Peyer's patch (tissue), 4 donors: Measurements from ENCODE around the gene KLC1. TPM values are rescaled to one million over a fixed set of nuclear protein-coding genes. Genes with fewer than 3 reads are reported as not detected.
A peak's percentile ranks its signal among the peaks of the same experiment; 100 is the strongest.

Experiments used
- DNase-seq, 3 donors: peaks; one replicate each; pipeline ENCODE4 v3.0.0-alpha.2; 2017 to 2019
- H3K27ac ChIP-seq, 4 donors: fragments of 200-600 bp; sonication (generic); one replicate each; pipeline ENCODE4 v1.5.1; 2016 to 2019
- H3K27me3 ChIP-seq, 2 donors: fragments of 200-600 bp; sonication (generic); one replicate each; pipeline ENCODE4 v1.5.1; 2019
- H3K36me3 ChIP-seq, 3 donors: fragments of 200-600 bp; sonication (generic); one replicate each; pipeline ENCODE4 v1.5.1; 2016 to 2019
- H3K4me1 ChIP-seq, 4 donors: fragments of 200-600 bp; sonication (generic); one replicate each; pipeline ENCODE4 v1.5.1; 2016 to 2019
- H3K4me3 ChIP-seq, 4 donors: fragments of 200-600 bp; sonication (generic); 1 replicate in 3 of 4; 2 replicates in 1 of 4; pipeline ENCODE4 v1.5.1; 2016 to 2019; ENCODE audit warnings: mild to moderate bottlenecking in 1 of 4
- H3K9me3 ChIP-seq, 4 donors: fragments of 200-600 bp; sonication (generic); one replicate each; pipeline ENCODE4 v1.5.1; 2016 to 2019; ENCODE audit warnings: mild to moderate bottlenecking in 1 of 4
- POLR2A ChIP-seq, 2 donors: fragments of 450-650 bp; IDR thresholded peaks; one replicate each; pipeline ENCODE4 v1.5.1; 2017; ENCODE audit warnings: antibody characterized with exemption in 2 of 2, mild to moderate bottlenecking in 2 of 2, moderate library complexity in 2 of 2
- total RNA-seq, 4 donors: library from RNA; depleted of rRNA; stranded (reverse); fragments of >200 nt; gene quantifications; one replicate each; pipeline ENCODE4 v1.1.0, GENCODE V29; 2016
- TF ChIP-seq, protein P1 (sequence below), 6 experiments: fragments of 450-650 bp in 4 of 6; fragments of 200-600 bp in 2 of 6; sonication (generic) in 1 of 6; IDR thresholded peaks; one replicate each; pipeline ENCODE4 v1.5.1; 2017 to 2019; ENCODE audit warnings: antibody characterized with exemption in 6 of 6, mild to moderate bottlenecking in 3 of 6, moderate library complexity in 1 of 6

Gene KLC1
- total RNA-seq, 4 donors from 2014 or later = 125 to 361 (median 270) TPM

- peaks cover 0 to 83% (median 0%) of the 10 kb centered on the region in 3 donors for H3K36me3 ChIP-seq
- DNase-seq = no peak
- H3K4me1 ChIP-seq = peaks cover 0 to 33% (median 9%) of the 10 kb centered on the region in 4 donors
- H3K27ac ChIP-seq = peak overlapping the region in 2 of 4 donors; percentile 47 to 48
- H3K4me3 ChIP-seq = no peak overlapping the region
- H3K27me3 ChIP-seq = no peaks in the 10 kb centered on the region
- TF ChIP-seq, protein P1, sequence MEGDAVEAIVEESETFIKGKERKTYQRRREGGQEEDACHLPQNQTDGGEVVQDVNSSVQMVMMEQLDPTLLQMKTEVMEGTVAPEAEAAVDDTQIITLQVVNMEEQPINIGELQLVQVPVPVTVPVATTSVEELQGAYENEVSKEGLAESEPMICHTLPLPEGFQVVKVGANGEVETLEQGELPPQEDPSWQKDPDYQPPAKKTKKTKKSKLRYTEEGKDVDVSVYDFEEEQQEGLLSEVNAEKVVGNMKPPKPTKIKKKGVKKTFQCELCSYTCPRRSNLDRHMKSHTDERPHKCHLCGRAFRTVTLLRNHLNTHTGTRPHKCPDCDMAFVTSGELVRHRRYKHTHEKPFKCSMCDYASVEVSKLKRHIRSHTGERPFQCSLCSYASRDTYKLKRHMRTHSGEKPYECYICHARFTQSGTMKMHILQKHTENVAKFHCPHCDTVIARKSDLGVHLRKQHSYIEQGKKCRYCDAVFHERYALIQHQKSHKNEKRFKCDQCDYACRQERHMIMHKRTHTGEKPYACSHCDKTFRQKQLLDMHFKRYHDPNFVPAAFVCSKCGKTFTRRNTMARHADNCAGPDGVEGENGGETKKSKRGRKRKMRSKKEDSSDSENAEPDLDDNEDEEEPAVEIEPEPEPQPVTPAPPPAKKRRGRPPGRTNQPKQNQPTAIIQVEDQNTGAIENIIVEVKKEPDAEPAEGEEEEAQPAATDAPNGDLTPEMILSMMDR (IDR thresholded peaks at IDR 0.05) = no peak
- TF ChIP-seq POLR2A (IDR thresholded peaks at IDR 0.05) = no peak
- H3K9me3 ChIP-seq = no peaks in the 10 kb centered on the region
Observed at GRCh38 chr14:103699261-103699661, 70.2 kb downstream of the KLC1 start.

DNA sequence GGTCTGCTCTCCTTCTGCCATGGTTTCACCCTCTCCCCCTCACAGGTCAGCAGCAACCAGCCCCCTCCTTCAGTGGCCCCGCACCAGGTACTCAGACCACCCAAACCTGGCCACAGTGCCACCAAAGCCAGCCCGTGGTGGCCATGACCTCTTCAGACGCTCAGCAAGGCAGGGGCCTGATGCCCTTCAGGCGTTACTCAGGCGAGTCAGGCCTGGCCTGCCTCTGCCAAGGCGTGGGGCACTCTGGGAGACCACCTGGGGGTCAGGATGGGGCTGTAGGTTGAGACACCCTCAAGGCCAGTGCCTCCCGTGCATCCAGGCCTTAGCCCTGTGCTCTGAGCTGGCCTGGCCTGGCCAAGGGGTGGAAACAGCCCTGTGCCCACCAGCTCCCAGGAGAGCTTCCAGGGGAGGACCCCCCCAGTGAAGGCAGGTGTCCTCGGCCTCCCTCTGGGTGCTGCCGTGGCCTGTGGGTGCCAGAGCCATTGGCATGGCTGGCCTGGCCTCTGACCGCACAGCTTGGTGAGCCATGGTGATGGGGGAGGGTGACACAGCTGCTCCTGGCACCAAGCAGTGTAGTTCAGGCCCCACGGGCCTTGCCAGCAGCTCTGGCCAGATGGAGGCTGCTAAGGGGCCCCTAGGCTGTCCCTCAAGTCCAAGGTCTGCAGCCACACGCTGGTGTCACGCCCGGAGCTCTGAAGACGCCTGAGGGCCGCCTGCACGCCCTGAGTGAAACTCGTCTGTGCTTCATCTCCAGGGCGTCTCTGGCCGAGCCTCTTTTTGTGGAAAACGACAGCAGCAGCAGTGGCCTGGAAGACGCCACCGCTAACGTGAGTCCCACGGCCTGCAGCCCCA lies 71.1 kb downstream of the KLC1 start:
- TF ChIP-seq POLR2A (IDR thresholded peaks at IDR 0.05) = no peak
- TF ChIP-seq, protein P1 (IDR thresholded peaks at IDR 0.05) = no peak
- no peak overlapping the region for H3K27ac ChIP-seq
- no peak overlapping the region for H3K4me3 ChIP-seq
- peaks cover 0 to 33% (median 9%) of the 10 kb centered on the region in 4 donors for H3K4me1 ChIP-seq
- no peaks in the 10 kb centered on the region for H3K27me3 ChIP-seq
- DNase-seq = peak in 1 of 3 donors; percentile 47
- no peaks in the 10 kb centered on the region for H3K9me3 ChIP-seq
- peaks cover 0 to 77% (median 0%) of the 10 kb centered on the region in 3 donors for H3K36me3 ChIP-seq

- H3K9me3 ChIP-seq = no peaks in the 10 kb centered on the region
- DNase-seq = peak in 1 of 3 donors; percentile 46
- H3K4me3 ChIP-seq = no peak overlapping the region
- H3K27ac ChIP-seq = no peak overlapping the region
- H3K36me3 ChIP-seq = peaks cover 0 to 75% (median 0%) of the 10 kb centered on the region in 3 donors
- H3K4me1 ChIP-seq = peaks cover 0 to 29% (median 9%) of the 10 kb centered on the region in 4 donors
- H3K27me3 ChIP-seq = no peaks in the 10 kb centered on the region
- TF ChIP-seq POLR2A (IDR thresholded peaks at IDR 0.05) = no peak
- TF ChIP-seq, protein P1 (IDR thresholded peaks at IDR 0.05) = no peak
Observed at GRCh38 chr14:103700753-103701490, 71.9 kb downstream of the KLC1 start.

DNA sequence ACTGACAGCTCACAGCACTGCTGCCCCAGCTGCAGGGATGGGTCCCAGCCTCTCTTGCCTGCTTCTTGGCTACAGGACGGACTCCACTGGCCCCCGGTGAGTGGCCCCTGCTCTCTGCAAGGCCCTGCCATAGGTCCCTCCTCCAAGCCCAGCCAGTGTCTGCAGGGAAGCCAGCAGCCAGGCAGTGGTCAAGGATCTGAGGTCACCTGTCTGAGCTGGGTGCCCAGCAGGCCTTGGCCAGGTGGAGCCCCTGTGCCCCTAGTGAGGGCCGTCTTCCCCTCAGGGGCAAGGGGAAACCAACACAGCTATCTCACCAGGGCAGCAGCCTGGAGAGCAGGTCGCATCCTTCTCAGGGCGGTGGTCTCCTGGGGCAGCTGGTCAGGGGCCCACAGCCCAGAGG lies 73.1 kb downstream of the KLC1 start:
- peaks cover 0 to 74% (median 0%) of the 10 kb centered on the region in 3 donors for H3K36me3 ChIP-seq
- H3K9me3 ChIP-seq = no peaks in the 10 kb centered on the region
- no peak overlapping the region for H3K27ac ChIP-seq
- TF ChIP-seq, protein P1 (IDR thresholded peaks at IDR 0.05) = no peak
- TF ChIP-seq POLR2A (IDR thresholded peaks at IDR 0.05) = no peak
- no peaks in the 10 kb centered on the region for H3K27me3 ChIP-seq
- H3K4me1 ChIP-seq = peaks cover 0 to 17% (median 9%) of the 10 kb centered on the region in 4 donors
- H3K4me3 ChIP-seq = no peak overlapping the region
- no peak for DNase-seq

GRCh38 chr14:103702497-103703432 lies 73.8 kb downstream of the KLC1 start:
- no peak overlapping the region for H3K4me3 ChIP-seq
- no peak for TF ChIP-seq POLR2A (IDR thresholded peaks at IDR 0.05)
- TF ChIP-seq, protein P1 (IDR thresholded peaks at IDR 0.05) = no peak
- peaks cover 0 to 11% (median 9%) of the 10 kb centered on the region in 4 donors for H3K4me1 ChIP-seq
- H3K9me3 ChIP-seq = no peaks in the 10 kb centered on the region
- no peak overlapping the region for H3K27ac ChIP-seq
- no peak for DNase-seq
- no peaks in the 10 kb centered on the region for H3K27me3 ChIP-seq
- peaks cover 0 to 67% (median 0%) of the 10 kb centered on the region in 3 donors for H3K36me3 ChIP-seq
